Sciatic nerve (tissue), 2 donors: ENCODE data around the gene NOP9. TPM values are rescaled to one million over a fixed set of nuclear protein-coding genes. Genes with fewer than 3 reads are reported as not detected.
"Not testable (repeated sequence)": the region's sequence is repeated elsewhere in the genome, so short reads cannot be mapped to it uniquely, and the experiment has no call there.

Experiments used
- ATAC-seq: fragments of 200-7000 bp; cut with Tn5 transposase; one replicate; pipeline ENCODE4 v1.9.1; 2020; ENCODE audit warnings: mild to moderate bottlenecking, moderate library complexity
- DNase-seq: peaks from one replicate; pipeline ENCODE4 v3.0.0-alpha.2; 2020; ENCODE audit warnings: low spot score
- intact Hi-C: fragments of 100-400 bp; cut with DNase I; formaldehyde crosslinking; loops from one replicate; pipeline ENCODE4 v1.14.2; 2022
- total RNA-seq: library from RNA; stranded (reverse); fragmentation: NEBNext Ultra II Directional; extraction: Animal tissue kit (Norgen Biotek cat#: 25700); gene quantifications from one replicate; pipeline ENCODE4 v1.2.1, GENCODE V29; 2021
- donor health status: DM: no; HTN: no; CAD: no.
- donor health status: DM: no; HTN: no; CAD: no.

Gene NOP9
- total RNA-seq, 1 donor from 2014 or later = 21.4 TPM

GRCh38 chr14:24316597-24316950 is 16.9 kb downstream of the NOP9 start:
- intact Hi-C loops = no loop called here
- no peak for DNase-seq
- ATAC-seq = no peak

- no peak for DNase-seq
- intact Hi-C loops = no loop called here
- no peak for ATAC-seq
Observed at GRCh38 chr14:24317141-24317928, 17.7 kb downstream of the NOP9 start.

GRCh38 chr14:24321212-24321975 is 21.7 kb downstream of the NOP9 start:
- intact Hi-C loops = no loop called here
- DNase-seq (no peak), ATAC-seq (no peak)

- DNase-seq = no peak
- ATAC-seq = no peak
- intact Hi-C loops = no loop called here
Observed at GRCh38 chr14:24322672-24323071, 23.0 kb downstream of the NOP9 start.

- intact Hi-C loops = no loop called here
Observed at GRCh38 chr14:24323341-24323740, 23.7 kb downstream of the NOP9 start.

GRCh38 chr14:24324024-24324423 is 24.4 kb downstream of the NOP9 start:
- intact Hi-C loops = no loop called here
- no peak for ATAC-seq

More at GRCh38 chr14:24323341-24323740, 23.7 kb downstream of the NOP9 start:
- DNase-seq (no peak), ATAC-seq (no peak)

GRCh38 chr14:24325041-24325530 is 25.4 kb downstream of the NOP9 start:
- ATAC-seq = no peak
- intact Hi-C loops = no loop called here
- DNase-seq = no peak

More at GRCh38 chr14:24324024-24324423, 24.4 kb downstream of the NOP9 start:
- DNase-seq = no peak

GRCh38 chr14:24325963-24326362 is 26.3 kb downstream of the NOP9 start:
- ATAC-seq (no peak), DNase-seq (no peak)
- intact Hi-C loops = no loop called here

GRCh38 chr14:24327303-24327702 is 27.7 kb downstream of the NOP9 start:
- no peak for DNase-seq
- intact Hi-C loops = no loop called here
- ATAC-seq = peak; percentile 16

- intact Hi-C loops, ATAC-seq, DNase-seq: not testable (repeated sequence)
Observed at GRCh38 chr14:24327914-24328313, 28.3 kb downstream of the NOP9 start.

- ATAC-seq = no peak
- no peak for DNase-seq
- intact Hi-C loops = no loop called here
Observed at GRCh38 chr14:24329073-24329663, 29.5 kb downstream of the NOP9 start.

GRCh38 chr14:24329736-24330135 is 30.1 kb downstream of the NOP9 start:
- ATAC-seq (peak; percentile 22), DNase-seq (peak; percentile 74)
- intact Hi-C loops = loop anchor here (5.0 kb wide), 1 partner anchor 103 kb away; no protein-coding TSS in a partner anchor

GRCh38 chr14:24330973-24331674 is 31.5 kb downstream of the NOP9 start:
- DNase-seq (no peak), ATAC-seq (no peak)

GRCh38 chr14:24331731-24332267 is 32.1 kb downstream of the NOP9 start:
- intact Hi-C loops = loop anchor here (5.0 kb wide), 1 partner anchor 101 kb away; no protein-coding TSS in a partner anchor
- DNase-seq = no peak
- ATAC-seq = peak; percentile 1

More at GRCh38 chr14:24330973-24331674, 31.5 kb downstream of the NOP9 start:
- intact Hi-C loops = loop anchor here (5.0 kb wide), 1 partner anchor 101 kb away; no protein-coding TSS in a partner anchor

- intact Hi-C loops = loop anchor here (5.0 kb wide), 1 partner anchor 100 kb away; no protein-coding TSS in a partner anchor
- DNase-seq = peak; percentile 85
- ATAC-seq = peak; percentile 76
Observed at GRCh38 chr14:24332268-24332993, 32.8 kb downstream of the NOP9 start.

GRCh38 chr14:24334431-24335291 is 35.0 kb downstream of the NOP9 start, which contains the start of gene ADCY4:
ADCY4 (minus strand) TSS chr14:24335071; CDS start chr14:24334652, 419 bp downstream.
- ATAC-seq = no peak
- intact Hi-C loops = loop anchor here (5.0 kb wide), 1 partner anchor 98 kb away; no protein-coding TSS in a partner anchor
- no peak for DNase-seq
